Adipose tissue (tissue), 3 donors: ENCODE measurements around the gene DDX39A. TPM values are rescaled to one million over a fixed set of nuclear protein-coding genes. Genes with fewer than 3 reads are reported as not detected.
"Not testable (repeated sequence)": the region's sequence is repeated elsewhere in the genome, so short reads cannot be mapped to it uniquely, and the experiment has no call there.

Source experiments
- H3K27ac ChIP-seq: one replicate; pipeline ENCODE4 v1.5.1; 2013; ENCODE audit warnings: low read depth, low read length
- WGBS, 3 donors: extraction: QIAGEN DNeasy Blood & Tissue Kit; methylation state at CpG; one replicate each; pipeline ENCODE4 v1.1.7; 2013; 5-methylcytosine and 5-hydroxymethylcytosine counted together
- polyA plus RNA-seq, 3 donors: library from polyadenylated mRNA; stranded (reverse); fragments of 200-250 nt; gene quantifications; one replicate each; pipeline ENCODE4 v1.2.3, GENCODE V29; 2013
- donor health status: healthy with polysubstance abuse.
- donor health status: Bipolar disorder and iron deficiency.
- donor health status: healthy.

The DDX39A gene
- polyA plus RNA-seq, 3 donors: 27.3 to 76.8 (median 65.3) TPM

GRCh38 chr19:14411161-14411937 is 7.8 kb downstream of the DDX39A start:
- no peak overlapping the region for H3K27ac ChIP-seq
- 86 to 91% (median 89%) methylated on average over 19 of the region's 19 CpGs for WGBS, 3 donors

GRCh38 chr19:14410091-14411051 is 8.8 kb downstream of the DDX39A start:
- WGBS, 3 donors: 82 to 94% (median 88%) methylated on average over 41 to 44 of the region's 44 CpGs
- no peak overlapping the region for H3K27ac ChIP-seq

- H3K27ac ChIP-seq: no peak overlapping the region
- WGBS, 3 donors: 90 to 92% (median 90%) methylated on average over 38 of the region's 38 CpGs
These were observed 9.8 kb downstream of the DDX39A start for GRCh38 chr19:14409146-14410023.

- no peak overlapping the region for H3K27ac ChIP-seq
- 79 to 88% (median 80%) methylated on average over 20 of the region's 20 CpGs for WGBS, 3 donors
These were observed 10.5 kb downstream of the DDX39A start for GRCh38 chr19:14408491-14409145.

- no peak overlapping the region for H3K27ac ChIP-seq
These were observed 11.3 kb downstream of the DDX39A start for GRCh38 chr19:14407605-14408484.

GRCh38 chr19:14406645-14407401 is 12.3 kb downstream of the DDX39A start:
- WGBS, 3 donors: 88 to 93% (median 88%) methylated on average over 27 of the region's 27 CpGs
- no peak overlapping the region for H3K27ac ChIP-seq

More at GRCh38 chr19:14407605-14408484, 11.3 kb downstream of the DDX39A start:
- 78 to 85% (median 80%) methylated on average over 20 of the region's 20 CpGs for WGBS, 3 donors

- 18 to 35% (median 34%) methylated on average over 52 to 61 of the region's 61 CpGs for WGBS, 3 donors
- no peak overlapping the region for H3K27ac ChIP-seq
These were observed 13.1 kb downstream of the DDX39A start for GRCh38 chr19:14405758-14406644.

- WGBS, 3 donors: 82 to 88% (median 84%) methylated on average over 5 to 6 of the region's 6 CpGs
- H3K27ac ChIP-seq: no peak overlapping the region
These were observed 13.8 kb downstream of the DDX39A start for GRCh38 chr19:14405380-14405757.

- 75 to 89% (median 87%) methylated on average over 9 of the region's 9 CpGs for WGBS, 3 donors
- H3K27ac ChIP-seq: no peak overlapping the region
These were observed 14.8 kb downstream of the DDX39A start for GRCh38 chr19:14404312-14404711.

GRCh38 chr19:14403145-14403930 is 15.8 kb downstream of the DDX39A start:
- not testable (repeated sequence) for H3K27ac ChIP-seq
- WGBS, 3 donors: 96 to 97% (median 97%) methylated on average over 15 of the region's 15 CpGs

GRCh38 chr19:14402332-14403144 is 16.6 kb downstream of the DDX39A start:
- H3K27ac ChIP-seq: no peak overlapping the region
- 67 to 89% (median 73%) methylated on average over 26 of the region's 26 CpGs for WGBS, 3 donors

GRCh38 chr19:14401468-14402195 is 17.5 kb downstream of the DDX39A start:
- 93 to 95% (median 94%) methylated on average over 18 of the region's 18 CpGs for WGBS, 3 donors

GRCh38 chr19:14400951-14401431 is 18.1 kb downstream of the DDX39A start:
- 88 to 92% (median 89%) methylated on average over 11 of the region's 11 CpGs for WGBS, 3 donors

More at GRCh38 chr19:14401468-14402195, 17.5 kb downstream of the DDX39A start:
- no peak overlapping the region for H3K27ac ChIP-seq

More at GRCh38 chr19:14400951-14401431, 18.1 kb downstream of the DDX39A start:
- no peak overlapping the region for H3K27ac ChIP-seq
